Activated T-helper 1 cell treated with anti-CD3 and anti-CD28 coated beads, Interleukin-2, amount 50 U/mL, for 16 hours (primary cell): ENCODE results near the gene EMP1.

Source experiments
- DNase-seq, 2 donors: peaks; one replicate each; pipeline ENCODE4 v3.0.0-alpha.2; 2020; ENCODE audit warnings: low read depth in 1 of 2, low spot score in 1 of 2

Gene EMP1

DNA sequence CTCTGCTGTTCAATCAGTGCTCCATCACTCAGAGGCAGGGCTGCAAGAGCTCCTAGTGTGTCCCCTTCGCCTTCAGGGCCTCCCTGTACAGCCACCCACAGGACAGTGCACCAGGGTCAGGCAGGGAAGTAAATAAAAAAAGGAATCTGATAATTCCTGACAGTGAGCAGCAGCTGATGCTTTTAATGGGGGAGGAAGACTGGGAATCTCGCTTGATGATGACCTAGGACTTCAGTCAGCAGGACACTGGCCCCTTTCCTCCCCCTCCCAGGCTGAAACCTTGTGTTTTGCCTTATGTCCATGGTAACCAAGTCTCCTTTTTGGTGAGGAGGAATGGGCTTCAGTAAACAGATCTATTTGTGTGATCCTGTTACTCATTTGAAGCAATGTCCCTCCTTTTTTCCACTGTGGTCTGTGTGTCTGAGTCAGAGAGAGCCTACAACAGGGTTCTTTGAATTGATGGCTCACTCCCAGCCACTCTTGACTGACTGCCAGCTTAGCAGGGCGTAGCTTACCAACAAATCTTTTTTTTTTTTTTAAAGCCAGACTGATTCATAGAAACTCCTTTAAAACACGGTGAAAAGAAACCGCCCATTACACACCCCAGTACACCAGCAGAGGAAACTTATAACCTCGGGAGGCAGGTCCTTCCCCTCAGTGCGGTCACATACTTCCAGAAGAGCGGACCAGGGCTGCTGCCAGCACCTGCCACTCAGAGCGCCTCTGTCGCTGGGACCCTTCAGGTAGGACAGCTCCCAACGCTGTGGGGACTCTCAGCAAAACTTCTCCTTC, at the start of gene EMP1:
EMP1 (plus strand) TSS at position 597 of the 792 bp plus-strand sequence. CDS start 14,785 bp downstream, outside the sequence.
- DNase-seq = peak; percentile 49 to 63

DNA sequence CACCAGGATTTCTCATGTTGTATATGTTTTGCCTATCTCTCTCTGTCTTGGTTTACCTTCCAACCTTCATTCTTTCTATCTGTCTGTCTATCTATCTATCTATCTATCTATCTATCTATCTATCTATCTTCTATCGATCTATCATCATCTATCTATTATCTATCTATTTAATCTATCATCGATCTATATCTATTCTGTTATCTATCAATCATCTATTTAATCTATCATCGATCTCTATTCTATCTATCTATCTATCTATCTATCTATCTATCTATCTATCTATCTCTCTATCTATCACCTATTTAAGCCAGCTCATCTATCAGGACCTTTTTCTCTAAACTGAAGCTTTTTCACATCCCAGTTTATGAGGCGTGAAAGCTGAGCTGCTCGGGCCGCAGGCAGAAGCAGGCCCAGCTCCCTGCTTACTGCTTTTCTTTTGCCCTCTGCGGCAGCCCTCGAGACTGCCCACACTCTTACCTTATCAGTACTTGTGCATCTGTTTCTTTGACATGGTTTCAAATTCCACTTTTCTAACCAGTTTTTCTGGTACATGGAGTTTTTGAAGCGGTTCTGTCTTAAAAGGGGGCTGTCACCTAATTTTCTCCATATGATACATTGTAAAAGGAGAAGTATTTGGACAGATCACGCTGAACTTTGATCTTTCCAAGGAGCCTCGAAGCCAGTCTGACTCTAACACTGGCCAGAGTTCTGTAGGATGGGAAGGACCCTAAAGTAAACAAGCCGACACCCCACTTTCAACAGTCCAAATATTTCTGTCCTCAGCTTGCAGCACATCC, 48.6 kb upstream of the EMP1 start:
- no peak for DNase-seq

DNA sequence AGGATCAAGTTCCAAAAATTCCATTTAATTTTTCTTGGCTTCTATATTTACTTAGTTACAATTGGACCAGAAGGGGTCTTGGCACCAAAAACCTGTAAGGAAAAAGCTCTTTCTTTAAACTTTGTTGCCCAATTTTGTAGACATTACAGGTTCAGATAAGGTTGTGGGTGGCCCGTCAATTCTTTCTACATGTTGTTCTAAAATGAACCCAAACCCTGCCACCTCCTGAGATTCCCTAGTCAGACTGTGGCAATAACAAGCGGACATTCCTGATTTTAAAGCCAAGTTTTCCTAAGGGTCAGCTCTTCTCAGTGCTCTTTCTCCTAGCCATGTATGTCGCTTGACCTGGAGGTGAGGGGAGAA, 48.1 kb upstream of the EMP1 start:
- DNase-seq = no peak

- no peak for DNase-seq
Observed at GRCh38 chr12:13149411-13149810, 47.1 kb upstream of the EMP1 start.

DNA sequence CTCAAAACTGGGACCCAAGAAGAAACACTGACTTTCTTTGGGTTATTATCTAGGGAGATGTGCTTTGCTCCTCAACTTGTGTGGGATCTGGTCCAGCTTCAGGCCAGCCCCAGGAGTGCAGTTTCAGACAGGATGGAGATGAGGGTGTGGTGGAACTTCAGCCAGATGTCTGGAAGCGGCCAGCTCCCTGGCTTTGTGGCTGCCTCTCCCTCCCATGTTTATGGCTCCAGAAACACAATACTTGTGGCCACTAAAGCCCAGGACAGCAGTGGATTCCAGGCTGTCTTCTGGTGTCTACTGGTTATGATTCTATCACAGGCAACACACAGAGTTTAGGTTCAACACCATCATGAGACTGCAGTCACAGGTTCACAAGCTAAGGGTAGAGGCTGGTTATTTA, 44.2 kb upstream of the EMP1 start:
- no peak for DNase-seq

- DNase-seq = no peak
Observed at GRCh38 chr12:13152756-13153155, 43.8 kb upstream of the EMP1 start.

- no peak for DNase-seq
Observed at GRCh38 chr12:13153180-13153579, 43.3 kb upstream of the EMP1 start.

DNA sequence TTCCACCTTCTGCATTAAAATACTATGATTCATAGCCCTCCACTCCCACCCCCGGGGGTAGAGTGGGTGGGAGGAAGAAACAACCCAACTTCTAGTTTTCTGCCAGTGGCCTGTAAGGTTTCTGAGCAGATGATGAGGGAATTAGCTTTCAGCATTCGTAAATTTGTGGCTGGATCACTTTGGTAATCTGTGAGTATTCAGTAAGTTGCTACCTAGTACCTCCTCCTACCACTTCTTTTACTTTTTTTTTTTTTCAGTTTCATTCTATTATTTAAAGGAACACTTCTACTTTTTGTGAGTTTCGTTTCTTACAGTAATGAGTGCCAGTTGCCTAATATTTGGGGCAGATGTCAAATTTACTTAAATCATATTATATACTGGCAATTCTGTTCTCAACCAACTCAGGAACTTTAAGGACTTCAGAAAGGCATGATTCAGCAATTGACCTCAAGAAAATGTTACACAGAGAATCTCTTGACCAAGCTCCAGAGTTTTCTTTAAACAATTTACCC, 42.4 kb upstream of the EMP1 start:
- no peak for DNase-seq

DNA sequence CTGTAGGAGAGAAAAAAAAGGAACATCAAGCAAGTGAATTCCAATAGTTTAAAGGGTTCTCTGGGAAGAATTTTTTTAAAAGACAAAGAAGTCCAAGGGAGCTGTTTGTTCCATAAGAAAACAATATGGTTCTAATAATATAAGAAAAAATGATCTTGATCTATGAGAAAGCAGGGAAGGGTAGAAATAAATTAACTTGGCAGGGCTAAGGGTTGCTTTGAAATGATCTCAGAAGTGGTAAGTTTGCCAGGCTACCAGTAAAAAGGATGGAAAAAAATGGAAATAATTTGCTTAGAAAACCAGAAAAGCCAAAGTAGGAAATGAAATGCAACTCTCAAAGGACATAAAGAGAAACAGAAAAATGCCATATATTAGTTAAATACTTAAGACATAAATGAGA, 41.7 kb upstream of the EMP1 start:
- DNase-seq = no peak

- DNase-seq = no peak
Observed at GRCh38 chr12:13156277-13156676, 40.2 kb upstream of the EMP1 start.

GRCh38 chr12:13161172-13161571, 35.4 kb upstream of the EMP1 start:
- DNase-seq = no peak

- no peak for DNase-seq
Observed at GRCh38 chr12:13162904-13163303, 33.6 kb upstream of the EMP1 start.

GRCh38 chr12:13163868-13164635, 32.5 kb upstream of the EMP1 start:
- DNase-seq = no peak

- no peak for DNase-seq
Observed at GRCh38 chr12:13164921-13165616, 31.5 kb upstream of the EMP1 start.

DNA sequence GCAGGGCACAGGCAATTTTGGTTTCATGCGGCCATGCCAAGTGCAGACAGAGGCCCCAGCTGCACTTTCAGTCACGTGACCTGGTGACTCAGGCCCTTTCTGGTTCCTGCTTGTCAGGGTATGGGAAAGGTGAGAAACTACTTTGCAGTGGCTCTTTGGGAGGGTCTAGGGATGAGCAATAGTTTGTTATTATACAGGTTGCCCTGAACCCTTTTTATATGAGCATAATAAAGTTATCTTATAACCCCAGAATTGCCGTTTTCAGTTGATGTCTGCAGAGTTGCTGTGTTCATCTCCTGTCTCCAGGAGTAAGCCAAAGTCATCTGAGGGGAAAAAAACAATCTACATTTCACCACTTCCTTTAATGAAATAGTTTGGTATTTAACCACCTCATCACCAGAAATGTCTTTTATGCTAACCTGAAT, 30.9 kb upstream of the EMP1 start:
- peak; percentile 45 to 58 for DNase-seq

DNA sequence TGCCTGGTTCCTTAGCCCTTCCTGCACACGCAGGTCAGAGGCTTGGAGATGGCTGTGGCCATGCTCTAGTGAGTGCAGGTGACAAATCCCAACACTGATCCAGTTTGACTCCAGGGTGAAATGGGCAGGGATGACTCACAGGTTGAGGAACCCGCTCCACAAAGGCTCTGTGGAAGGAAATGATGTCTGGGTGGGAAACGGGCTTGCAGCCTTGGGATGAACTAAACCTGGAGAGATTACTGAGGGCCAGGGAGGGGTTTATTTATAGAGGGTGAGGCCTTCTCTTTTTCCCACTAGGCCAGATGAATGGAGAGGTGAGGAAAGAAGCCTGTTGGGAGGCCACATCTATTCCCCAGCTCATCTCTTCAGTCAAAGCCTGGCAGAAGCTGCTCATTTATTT, 29.3 kb upstream of the EMP1 start:
- no peak for DNase-seq

GRCh38 chr12:13167906-13168305, 28.6 kb upstream of the EMP1 start:
- DNase-seq = no peak

DNA sequence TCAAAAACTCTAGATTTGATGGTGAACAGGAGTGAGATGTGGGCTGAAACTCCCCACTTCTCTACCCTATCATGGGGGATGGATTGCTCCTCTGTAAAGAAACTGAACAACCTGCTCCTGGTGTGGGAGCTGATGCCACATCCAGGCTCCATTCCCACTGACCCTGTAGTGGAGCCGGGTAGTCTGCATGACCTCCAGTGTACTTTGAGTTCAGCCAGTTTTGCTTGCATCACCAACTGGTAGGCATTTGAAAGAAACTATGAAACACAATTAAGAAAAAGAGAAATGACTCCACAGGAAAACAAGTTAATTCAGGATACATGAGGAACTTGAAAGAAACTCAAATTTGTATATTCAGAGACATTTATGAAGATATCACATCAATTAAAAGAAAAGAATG, 27.3 kb upstream of the EMP1 start:
- no peak for DNase-seq

- DNase-seq = no peak
Observed at GRCh38 chr12:13170892-13171490, 25.5 kb upstream of the EMP1 start.
